SK-N-SH treated with all-trans-retinoic acid at 6 μM for 48 hours (cell line): ENCODE measurements around the gene CIBAR2.

Experiments
- ARNTL ChIP-seq: fragments of 450-650 bp; formaldehyde crosslinking; IDR thresholded peaks from 2 replicates; pipeline ENCODE4 v1.5.0; 2020; ENCODE audit warnings: low read depth, mild to moderate bottlenecking, moderate library complexity, borderline replicate concordance
- GLIS3 ChIP-seq: fragments of 250-450 bp; sonication (Bioruptor Pico); IDR thresholded peaks from 2 replicates; pipeline ENCODE4 v1.5.0; 2020; ENCODE audit warnings: mild to moderate bottlenecking, moderate library complexity
- OSR1 ChIP-seq: fragments of 250-450 bp; sonication (Bioruptor Pico); IDR thresholded peaks from 2 replicates; pipeline ENCODE4 v1.8.0; 2022; ENCODE audit warnings: moderate library complexity, mild to moderate bottlenecking, inconsistent platforms
- PATZ1 ChIP-seq: fragments of 250-450 bp; sonication (Bioruptor Pico); IDR thresholded peaks from 2 replicates; pipeline ENCODE4 v1.8.0; 2020; ENCODE audit warnings: mild to moderate bottlenecking, moderate library complexity, borderline replicate concordance
- RARB ChIP-seq: fragments of 250-450 bp; sonication (Bioruptor Pico); IDR thresholded peaks from 2 replicates; pipeline ENCODE4 v1.8.0; 2021; ENCODE audit warnings: mild to moderate bottlenecking, moderate library complexity
- ZC3H10 ChIP-seq: fragments of 250-450 bp; sonication (Bioruptor Pico); IDR thresholded peaks from 2 replicates; pipeline ENCODE4 v1.5.1; 2021; ENCODE audit warnings: mild to moderate bottlenecking, moderate library complexity
- ZFP3 ChIP-seq: fragments of 250-450 bp; sonication (Bioruptor Pico); IDR thresholded peaks from 2 replicates; pipeline ENCODE4 v1.5.0; 2020; ENCODE audit warnings: mild to moderate bottlenecking, moderate library complexity
- ZNF8 ChIP-seq: fragments of 450-650 bp; formaldehyde crosslinking; IDR thresholded peaks from 2 replicates; pipeline ENCODE4 v1.5.0; 2020; ENCODE audit warnings: mild to moderate bottlenecking, moderate library complexity
- TF ChIP-seq, protein P1 (sequence below): fragments of 250-450 bp; sonication (Bioruptor Pico); IDR thresholded peaks from 2 replicates; pipeline ENCODE4 v1.8.0; 2021; ENCODE audit warnings: low read depth, mild to moderate bottlenecking, moderate library complexity, borderline replicate concordance
- TF ChIP-seq, protein P2 (sequence below): fragments of 250-450 bp; sonication (Bioruptor Pico); IDR thresholded peaks from 2 replicates; pipeline ENCODE4 v1.5.1; 2021; ENCODE audit warnings: mild to moderate bottlenecking, moderate library complexity
- TF ChIP-seq, protein P3 (sequence below): fragments of 250-450 bp; sonication (Bioruptor Pico); IDR thresholded peaks from 2 replicates; pipeline ENCODE4 v1.5.0; 2020; ENCODE audit warnings: mild to moderate bottlenecking, moderate library complexity

DNA sequence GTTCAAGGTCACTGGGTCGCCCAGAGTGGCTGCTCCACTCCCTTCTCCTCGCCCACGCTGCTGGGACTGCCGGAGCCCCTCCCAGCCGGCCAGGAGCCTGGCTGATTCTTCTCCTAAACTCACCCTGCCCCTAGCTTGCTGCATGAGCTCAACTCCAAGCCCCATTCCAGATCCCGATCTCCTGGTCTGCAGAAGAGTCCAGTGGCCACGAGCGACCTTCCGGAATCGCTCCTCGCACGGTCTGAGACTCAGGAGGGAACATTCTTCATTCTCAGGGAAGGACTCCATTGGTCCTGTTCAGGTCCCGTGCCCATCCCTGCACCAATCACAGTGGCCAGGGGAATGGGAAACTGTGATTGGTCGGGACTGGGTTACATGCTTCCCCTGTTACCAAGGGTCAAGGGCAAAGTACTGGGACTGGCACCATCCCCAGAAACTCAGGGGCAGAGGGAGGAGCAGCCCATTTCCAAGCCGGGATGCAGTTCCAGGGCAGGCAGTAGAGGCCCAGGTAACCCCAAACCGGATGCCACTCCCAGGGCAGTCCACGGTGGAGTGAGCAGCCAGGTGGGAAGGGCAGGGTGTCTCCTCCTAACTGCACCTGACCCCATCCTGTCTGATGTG lies 24.5 kb upstream of the CIBAR2 start:
- TF ChIP-seq ZFP3 (CRISPR knock-in tag) (no peak), RARB (no peak), ARNTL (CRISPR knock-in tag) (no peak), OSR1 (CRISPR knock-in tag) (no peak), PATZ1 (no peak), ZC3H10 (CRISPR knock-in tag) (no peak), GLIS3 (no peak), ZNF8 (CRISPR knock-in tag) (no peak)
- TF ChIP-seq, protein P1, sequence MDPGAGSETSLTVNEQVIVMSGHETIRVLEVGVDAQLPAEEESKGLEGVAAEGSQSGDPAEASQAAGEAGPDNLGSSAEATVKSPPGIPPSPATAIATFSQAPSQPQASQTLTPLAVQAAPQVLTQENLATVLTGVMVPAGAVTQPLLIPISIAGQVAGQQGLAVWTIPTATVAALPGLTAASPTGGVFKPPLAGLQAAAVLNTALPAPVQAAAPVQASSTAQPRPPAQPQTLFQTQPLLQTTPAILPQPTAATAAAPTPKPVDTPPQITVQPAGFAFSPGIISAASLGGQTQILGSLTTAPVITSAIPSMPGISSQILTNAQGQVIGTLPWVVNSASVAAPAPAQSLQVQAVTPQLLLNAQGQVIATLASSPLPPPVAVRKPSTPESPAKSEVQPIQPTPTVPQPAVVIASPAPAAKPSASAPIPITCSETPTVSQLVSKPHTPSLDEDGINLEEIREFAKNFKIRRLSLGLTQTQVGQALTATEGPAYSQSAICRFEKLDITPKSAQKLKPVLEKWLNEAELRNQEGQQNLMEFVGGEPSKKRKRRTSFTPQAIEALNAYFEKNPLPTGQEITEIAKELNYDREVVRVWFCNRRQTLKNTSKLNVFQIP (CRISPR knock-in tag) = no peak
- TF ChIP-seq, protein P2, sequence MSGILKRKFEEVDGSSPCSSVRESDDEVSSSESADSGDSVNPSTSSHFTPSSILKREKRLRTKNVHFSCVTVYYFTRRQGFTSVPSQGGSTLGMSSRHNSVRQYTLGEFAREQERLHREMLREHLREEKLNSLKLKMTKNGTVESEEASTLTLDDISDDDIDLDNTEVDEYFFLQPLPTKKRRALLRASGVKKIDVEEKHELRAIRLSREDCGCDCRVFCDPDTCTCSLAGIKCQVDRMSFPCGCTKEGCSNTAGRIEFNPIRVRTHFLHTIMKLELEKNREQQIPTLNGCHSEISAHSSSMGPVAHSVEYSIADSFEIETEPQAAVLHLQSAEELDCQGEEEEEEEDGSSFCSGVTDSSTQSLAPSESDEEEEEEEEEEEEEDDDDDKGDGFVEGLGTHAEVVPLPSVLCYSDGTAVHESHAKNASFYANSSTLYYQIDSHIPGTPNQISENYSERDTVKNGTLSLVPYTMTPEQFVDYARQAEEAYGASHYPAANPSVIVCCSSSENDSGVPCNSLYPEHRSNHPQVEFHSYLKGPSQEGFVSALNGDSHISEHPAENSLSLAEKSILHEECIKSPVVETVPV = no peak
- TF ChIP-seq, protein P3, sequence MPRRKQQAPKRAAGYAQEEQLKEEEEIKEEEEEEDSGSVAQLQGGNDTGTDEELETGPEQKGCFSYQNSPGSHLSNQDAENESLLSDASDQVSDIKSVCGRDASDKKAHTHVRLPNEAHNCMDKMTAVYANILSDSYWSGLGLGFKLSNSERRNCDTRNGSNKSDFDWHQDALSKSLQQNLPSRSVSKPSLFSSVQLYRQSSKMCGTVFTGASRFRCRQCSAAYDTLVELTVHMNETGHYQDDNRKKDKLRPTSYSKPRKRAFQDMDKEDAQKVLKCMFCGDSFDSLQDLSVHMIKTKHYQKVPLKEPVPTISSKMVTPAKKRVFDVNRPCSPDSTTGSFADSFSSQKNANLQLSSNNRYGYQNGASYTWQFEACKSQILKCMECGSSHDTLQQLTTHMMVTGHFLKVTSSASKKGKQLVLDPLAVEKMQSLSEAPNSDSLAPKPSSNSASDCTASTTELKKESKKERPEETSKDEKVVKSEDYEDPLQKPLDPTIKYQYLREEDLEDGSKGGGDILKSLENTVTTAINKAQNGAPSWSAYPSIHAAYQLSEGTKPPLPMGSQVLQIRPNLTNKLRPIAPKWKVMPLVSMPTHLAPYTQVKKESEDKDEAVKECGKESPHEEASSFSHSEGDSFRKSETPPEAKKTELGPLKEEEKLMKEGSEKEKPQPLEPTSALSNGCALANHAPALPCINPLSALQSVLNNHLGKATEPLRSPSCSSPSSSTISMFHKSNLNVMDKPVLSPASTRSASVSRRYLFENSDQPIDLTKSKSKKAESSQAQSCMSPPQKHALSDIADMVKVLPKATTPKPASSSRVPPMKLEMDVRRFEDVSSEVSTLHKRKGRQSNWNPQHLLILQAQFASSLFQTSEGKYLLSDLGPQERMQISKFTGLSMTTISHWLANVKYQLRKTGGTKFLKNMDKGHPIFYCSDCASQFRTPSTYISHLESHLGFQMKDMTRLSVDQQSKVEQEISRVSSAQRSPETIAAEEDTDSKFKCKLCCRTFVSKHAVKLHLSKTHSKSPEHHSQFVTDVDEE (CRISPR knock-in tag) = no peak
